C4-2B (cell line): ENCODE results near the gene SLC35F3.

Experiments
- CTCF ChIP-seq: fragments of 450-650 bp; conservative IDR thresholded peaks from 2 replicates; pipeline ENCODE4 v1.5.1; 2017; ENCODE audit warnings: mild to moderate bottlenecking
- ZFX ChIP-seq: fragments of 450-650 bp; IDR thresholded peaks from 2 replicates; pipeline ENCODE4 v1.6.1; 2017

- no peak for TF ChIP-seq CTCF
- TF ChIP-seq ZFX, result no peak
These were observed 186.6 kb downstream of the SLC35F3 start for GRCh38 chr1:234091065-234091401.
